ENCODE measurements around the gene GRM4.

GRM4 gene

DNA sequence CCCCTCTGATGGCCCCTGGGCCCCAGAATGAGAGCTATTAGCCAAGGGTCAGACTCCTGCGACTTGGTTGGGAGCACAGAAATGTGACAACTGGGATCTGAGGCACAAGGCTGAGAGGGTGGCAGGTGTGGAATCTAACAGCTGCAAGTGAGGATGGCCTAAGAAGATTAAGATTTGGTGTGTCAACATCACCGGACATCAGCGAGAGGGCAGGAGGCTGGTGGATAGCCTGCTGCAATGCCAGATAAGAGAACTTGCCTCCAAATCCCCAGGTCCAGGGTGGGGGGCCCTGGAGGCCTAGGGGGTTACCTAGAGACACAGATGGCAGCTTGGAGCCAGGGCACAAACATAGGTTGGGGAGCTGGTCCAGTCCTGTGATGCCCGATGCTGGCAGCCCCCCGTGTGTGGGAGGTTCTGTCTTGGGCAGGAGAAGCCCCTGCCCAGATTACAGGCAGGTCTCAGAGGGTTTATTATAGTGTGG is 155.8 kb downstream of the GRM4 start:
- DNase-seq, result no peak

DNA sequence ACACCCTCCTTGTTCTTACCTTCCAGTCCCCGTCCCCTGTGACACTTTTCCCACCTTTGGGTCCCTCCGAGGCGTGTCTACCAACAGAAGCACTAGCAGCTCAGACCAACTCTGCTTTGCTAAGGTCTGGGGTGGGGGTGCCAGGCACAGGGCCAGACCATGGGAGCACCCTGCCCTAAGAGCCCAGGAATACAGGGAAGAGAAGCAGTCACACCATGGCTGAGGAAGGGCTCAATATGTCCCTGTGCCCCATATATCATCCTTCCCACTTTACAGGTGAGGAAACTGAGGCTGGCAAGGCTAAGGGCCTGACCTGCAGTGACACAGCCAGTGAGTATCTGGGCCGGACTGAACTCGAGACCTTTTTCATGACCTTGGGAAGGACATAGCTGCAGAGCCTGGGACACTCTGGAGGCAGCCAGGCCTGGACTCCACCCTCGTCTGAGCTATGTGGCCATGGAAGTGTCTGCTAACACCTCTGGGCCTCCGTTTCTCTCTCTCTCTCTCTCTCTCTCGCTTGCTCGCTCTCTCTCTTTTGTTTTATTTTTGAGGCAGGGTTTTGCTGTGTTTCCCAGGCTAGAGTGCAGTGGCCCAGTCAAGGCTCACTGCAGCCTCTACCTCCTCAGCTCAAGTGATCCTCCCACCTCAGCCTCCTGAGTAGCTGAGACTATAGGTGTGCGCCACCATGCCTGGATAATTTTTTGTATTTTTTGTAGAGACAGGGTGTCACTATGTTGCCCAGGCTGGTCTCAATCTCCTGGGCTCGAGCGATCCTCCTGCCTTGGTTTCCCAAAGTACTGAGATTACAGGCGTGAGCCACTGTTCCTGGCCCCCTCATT is 156.7 kb downstream of the GRM4 start:
- no peak for DNase-seq

DNA sequence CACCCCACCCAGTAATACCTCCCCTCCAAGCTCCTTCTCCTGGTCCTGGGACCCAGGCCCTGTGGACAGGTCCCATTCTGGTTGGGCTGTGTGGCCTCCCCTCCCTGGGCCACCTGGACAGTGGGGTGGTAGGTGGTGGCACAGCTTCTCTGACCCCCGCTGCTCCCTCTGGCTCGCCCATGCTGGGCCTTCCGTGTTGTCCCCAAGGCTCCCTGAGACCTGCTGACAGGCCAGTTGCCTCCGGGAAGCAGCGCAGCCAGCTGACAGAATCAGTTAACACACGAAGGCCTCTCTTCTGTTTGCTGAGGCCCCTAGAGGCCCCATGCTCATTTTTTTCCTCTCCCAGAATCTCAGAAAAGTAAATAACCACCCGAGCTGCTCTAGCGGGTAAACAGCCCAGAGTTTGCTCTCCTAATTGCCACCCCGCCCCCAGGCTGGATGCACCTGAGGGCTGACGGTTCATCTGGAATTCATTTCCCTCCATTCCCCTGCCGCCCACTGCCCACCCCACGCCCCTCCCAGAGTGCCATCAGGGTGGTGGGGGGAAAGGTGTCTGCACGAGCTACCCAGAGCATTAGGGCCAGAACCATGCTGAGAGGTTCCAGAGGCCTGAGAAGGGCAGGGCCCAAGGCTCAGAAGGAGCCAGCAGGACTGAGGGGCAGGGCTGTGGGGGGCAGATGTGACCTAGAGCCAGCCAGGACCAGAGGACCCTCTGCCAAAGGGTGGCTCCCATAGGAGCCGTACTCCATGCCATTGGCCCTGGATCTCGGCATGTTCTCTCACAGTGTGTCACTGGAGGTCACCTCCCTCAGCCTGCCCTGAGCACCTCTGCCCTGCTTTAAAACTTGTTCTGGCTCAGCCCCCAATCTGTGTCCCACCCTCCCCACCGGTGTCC is 157.5 kb downstream of the GRM4 start:
- no peak for DNase-seq

DNA sequence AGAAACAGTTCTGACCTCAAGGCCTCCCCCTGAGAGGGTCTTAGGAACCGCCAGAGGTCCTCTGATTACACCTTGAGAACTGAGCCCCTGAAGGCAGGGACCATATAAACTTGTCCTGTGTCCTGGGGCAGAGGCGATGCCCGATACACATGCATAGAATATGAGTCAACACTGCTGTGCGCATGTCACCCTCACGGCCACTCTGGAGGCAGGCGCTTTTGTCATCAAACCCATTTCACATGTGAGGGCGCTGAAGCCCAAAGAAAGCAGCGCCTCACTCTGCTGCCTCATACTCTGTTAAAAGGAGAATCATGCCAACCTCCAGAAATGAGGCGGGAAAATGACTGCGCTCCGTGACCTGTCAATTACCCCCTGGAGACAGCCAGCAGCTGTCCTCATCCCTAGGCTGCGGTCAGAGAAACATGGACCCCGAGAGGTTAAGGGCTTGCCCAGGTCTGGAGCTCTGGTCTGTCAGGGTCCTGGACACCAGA is 158.3 kb downstream of the GRM4 start:
- DNase-seq, result no peak

DNA sequence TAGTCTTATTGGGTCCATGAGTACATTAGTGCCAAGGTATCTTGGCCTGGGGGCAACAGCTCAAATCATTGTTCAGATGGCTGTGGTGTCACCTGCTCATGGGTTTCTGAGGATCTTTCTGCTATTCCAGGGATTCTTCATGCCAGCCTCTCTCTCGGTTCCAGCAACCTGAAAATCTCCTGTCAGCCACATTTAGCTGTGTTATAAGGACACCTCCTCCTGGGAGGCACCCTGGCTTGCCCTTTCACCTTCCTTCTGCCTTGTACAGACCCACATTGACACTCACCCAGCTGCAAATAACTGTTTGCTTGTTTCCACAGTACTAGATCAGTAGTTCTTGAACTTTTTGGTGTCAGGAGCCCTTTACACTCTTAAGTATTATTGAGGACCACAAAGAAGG is 159.9 kb downstream of the GRM4 start:
- DNase-seq, result no peak

DNA sequence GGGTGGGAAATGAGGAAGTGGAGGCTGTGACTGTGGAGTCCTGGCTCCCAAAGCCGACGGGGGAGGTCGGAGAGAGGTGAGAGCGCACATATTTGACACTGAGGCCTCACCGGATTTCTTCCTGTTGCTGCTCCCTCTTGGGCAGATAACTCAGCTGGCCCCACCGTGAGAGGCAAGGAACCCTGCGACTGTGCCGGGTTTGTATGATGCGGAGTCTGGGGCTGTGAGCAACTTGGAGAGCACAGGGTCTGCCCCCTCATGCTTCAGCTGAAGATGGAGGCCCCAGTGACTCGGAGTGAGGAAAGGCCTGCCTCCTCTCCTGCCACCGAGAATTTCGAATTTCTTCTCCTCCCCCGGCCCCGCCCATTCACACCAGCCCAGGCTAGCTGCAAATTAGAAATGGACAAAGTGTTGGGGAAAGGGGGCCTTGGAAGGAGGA is 160.6 kb downstream of the GRM4 start:
- no peak for DNase-seq

DNA sequence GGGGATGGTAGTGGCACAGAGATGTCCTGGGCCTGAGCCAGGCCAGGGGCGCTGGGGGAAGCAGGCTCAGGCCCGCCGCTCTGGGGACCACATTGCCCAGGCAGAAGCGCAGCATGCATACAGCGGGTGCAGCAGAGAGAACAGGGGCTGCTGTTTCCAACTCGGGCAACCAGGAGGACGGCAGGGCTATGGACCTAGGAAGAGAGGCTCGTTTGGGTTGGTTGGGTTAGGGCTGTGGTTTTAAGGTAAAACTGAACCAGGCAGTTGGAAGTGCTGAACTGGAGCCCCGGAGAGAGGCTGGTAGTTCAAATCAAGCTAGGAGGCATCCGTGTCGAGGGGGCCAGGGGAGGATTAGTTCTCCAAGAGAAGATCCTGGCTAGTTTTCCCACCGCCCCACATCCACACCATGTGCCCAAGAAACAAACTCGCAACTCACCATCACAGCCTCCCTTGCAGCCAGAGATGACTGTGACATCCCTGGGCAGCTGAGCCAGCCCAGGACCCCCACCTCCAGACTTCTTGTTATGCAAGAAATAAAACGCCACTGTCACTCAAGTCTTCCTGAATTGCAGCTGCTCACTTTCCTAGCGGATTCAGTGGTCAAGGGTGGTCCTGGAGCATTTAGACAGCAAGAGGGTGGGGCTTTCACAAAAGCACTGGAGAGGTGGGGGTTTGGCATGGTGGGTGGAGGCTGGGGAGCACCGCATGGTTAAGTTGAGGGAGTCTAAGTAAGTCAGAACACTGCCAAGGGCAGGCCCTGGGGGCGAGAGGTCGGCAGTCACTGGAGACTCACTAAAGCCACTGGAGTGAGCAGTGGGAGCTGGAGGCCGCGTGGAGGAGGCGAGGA is 161.2 kb downstream of the GRM4 start:
- no peak for DNase-seq

DNA sequence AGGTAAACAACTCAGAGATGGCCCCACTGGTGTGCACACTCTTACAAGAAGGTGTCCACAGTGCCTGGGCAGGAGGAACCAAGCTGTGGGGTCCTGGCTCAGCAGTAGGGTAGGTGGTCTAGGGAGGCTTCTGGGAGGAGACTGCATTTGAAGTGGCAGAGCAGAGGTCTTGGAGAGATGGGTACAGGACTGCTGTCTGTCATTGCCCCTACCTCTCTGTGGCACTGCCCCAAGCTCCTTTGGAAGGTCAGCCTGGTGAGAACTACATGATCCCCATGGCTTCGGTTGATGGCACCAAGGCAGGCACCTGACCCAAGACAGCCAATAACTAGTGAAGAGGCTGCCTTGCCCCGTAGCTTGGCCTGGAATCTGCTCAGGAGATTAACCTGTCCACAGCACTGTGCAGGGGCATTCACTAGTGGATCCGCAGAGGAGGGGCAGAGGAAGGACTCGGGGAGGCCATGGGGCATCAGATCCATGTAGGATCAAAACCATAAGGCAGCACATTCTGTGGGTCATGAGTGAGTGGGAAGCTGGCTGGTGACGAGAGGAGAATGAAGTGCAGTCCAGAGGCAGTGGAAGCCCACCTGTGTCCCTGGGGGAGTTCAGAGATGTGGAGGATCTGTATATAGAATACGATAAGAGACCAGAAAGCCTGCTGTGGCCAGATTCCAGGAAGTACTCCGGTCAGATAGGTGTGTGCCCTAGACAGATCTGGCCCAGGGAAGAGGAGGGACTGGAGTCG is 162.0 kb downstream of the GRM4 start:
- DNase-seq, result no peak

DNA sequence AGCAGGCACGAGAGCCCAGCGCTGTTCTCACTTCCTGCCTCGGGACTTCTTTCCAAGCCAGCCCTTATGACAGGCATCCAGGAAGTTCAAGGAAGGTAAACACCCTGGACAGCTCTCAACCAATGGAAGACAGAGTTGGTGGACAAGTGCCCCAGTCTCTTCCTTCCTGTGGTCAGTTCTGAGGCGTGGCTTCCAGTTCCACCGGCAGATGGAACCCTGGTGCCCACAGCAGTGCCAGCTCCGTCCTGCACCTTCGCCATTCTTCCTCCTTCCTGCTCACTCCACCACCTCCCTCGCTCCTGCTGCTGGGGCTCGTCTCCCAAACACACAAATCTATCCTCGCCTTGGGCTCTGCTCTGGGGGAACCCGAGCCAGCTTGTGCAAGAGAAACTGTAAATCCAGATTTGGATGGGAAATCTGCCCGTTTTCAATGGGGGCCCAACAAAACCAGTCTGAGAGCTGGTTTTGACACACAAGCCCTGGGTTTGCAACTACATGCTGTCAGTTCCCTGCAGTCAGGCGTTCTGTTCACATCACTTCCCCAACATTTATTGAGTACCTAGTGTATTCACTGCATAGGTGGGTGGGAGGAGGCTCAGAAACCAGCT is 162.7 kb downstream of the GRM4 start:
- DNase-seq, result no peak

DNA sequence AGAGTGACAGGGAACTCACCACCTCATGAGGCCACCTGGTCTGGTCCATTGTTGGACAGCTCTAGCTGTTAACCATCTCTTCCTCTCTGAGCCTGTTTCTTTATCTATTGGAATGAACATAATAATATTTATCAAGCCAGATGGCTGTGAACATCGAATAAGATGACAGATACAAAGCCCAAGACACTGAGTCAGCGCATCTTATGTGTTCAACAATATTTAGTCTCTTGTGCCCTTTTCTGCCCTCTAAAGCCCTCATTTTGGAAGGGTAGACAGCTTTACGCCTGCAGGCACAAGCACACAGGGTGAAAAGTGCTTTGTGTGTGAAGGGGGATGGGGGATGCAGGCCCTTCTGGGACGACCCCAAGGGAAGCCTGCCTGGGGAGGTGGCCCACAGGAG is 164.0 kb downstream of the GRM4 start:
- no peak for DNase-seq

DNA sequence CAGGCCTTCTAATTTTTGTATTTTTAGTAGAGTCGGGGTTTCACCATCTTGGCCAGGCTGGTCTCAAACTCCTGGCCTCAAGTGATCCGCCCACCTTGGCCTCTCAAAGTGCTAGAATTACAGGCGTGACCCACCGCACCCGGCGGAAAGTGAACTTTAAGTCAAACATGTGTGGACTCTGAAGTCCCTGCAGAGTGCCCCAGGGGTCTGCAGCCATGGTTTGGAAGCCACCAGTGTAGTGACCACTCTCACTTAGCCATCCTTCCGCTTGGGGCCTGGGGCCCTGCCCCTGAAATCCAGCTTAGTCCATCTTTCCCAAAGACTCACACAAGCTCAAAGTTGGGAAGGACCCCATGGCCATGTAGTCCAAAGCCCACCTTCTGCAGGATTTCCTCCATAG is 164.5 kb downstream of the GRM4 start:
- DNase-seq, result no peak

DNA sequence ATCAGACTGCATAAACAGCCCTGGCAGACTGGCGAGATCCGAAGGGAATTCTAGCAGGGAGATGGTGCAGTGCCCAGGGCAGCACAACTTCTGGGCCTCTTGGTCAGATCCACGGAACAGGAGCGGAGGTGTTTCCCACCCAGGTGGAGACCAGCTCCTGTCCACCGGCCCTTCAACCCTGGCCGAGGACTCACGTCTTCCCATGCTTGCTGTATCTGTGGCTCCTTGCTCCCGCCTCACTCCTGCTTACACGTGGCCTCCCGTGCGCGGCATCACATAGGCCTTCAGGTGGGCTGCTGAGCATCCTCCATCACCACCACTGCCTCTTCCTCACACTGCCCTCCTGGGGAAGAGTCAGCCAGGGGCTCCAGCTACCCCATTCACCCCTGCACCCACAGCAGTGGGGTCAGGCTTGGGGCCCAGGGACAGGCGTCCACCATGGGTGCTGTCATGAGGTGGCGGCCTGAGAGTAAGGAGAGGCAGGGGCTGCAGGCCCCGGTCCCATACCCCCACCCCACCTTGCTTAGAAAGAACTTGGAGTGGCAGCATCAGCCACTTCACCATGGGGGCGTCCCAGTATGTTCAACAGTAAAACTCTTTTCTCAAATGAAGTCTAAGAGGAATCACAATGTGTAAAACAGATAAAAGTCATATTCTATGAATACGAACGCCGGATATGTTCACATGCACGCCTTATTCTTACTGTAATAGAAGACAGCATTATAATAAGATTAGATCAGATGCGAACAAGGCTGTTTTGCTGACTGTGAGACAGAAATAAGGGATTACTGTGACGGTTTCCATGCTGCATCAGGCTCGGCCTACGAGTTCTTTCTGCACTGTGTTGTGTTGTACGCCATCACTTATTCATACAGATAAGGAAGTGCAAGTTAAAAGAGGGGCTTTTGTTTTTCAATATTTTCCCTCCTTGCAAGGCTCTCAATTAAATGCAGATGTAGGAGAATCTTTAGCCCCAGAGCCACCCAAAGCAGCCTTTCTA is 165.4 kb downstream of the GRM4 start:
- no peak for DNase-seq

DNA sequence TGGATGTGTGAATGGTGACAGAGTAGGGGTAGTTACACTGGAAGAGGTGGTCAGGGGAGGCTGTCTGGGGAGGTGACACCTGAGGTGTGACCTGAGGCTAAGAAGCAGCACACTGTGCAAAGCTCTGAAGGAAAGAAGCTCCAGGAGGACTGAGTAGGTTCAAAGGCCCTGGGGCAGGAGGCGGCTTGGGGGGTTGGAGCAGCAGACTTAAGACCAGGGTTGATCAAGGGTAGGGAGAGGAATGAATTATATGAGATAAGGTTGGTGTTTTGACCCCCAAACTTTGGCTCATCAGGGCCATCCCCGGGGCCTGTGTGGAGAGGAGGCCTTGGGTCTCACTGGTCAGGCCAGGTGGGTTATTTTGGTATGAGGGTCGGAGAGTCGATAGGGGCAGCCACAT is 166.1 kb downstream of the GRM4 start:
- no peak for DNase-seq

DNA sequence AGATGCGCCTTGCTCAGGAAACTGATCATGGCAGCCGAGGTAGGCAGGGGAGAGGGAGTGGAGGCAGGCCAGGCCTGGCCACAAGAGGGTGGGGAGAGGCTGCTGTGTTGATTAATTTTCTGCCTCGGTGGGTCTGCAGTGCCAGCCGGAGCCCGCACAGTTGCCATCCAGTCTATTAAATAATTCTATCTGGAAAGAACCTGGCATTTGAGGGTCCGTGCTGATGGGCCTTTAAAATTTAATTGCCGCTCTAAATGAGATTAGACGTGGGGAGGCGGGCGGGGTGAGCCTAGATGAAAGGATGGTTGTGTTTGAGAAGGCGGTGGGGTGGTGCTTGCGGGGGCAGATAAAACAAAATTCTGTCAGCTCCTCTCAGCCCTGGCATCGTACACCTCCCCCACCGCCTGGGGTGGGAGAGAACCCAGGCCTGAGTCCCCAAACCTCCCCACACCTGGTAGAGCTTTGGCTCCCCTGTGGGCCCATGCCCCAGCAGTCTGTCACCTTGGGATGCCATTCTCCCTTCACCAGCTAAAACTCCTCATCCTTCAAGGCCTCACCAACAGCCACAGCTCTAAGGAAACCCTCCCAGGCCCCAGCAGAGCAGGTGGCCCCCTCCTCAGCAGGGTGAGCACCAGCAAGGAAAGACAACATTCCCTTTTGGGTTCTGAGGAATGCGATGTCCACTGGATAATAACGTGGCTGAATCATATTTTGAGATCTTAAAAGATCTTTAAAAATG is 167.3 kb downstream of the GRM4 start:
- DNase-seq, result no peak

DNA sequence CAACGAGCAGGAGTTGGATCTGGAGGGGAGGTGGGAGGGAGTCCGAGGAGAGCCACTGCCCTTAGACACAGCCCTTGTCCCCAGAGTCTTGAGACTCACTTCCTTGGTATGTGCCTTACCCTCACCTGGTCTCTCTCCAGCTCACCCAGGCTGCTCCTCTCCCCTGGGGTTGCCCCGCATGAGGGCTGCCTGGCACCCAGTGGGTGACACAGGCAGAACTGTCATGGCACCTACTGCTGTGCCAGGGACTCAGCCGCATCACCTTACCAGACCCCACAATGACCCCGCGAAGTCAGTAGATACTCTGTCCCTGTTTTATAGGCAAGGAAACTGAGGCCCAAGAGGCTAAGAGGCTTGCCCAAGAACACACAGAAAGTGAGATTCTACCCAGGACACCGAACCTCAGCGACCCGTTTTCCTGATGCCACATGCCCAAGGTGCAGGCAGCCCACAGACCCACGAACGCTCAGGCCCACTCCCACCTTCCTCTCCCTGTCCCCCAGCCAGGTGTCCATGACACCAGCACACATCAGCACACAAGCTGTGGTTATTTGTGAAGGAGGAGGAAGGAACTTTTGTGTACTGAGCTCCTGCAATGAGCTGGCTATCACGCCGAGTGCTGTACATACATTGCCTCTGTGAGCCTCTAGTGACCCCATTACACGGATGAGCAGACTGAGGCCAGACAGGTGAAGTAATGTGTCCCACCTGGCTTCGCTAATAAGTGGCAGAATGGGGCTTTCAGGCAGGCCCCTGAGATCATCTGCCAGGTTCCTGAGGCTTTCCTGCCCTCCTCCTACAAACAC is 168.1 kb downstream of the GRM4 start:
- no peak for DNase-seq

DNA sequence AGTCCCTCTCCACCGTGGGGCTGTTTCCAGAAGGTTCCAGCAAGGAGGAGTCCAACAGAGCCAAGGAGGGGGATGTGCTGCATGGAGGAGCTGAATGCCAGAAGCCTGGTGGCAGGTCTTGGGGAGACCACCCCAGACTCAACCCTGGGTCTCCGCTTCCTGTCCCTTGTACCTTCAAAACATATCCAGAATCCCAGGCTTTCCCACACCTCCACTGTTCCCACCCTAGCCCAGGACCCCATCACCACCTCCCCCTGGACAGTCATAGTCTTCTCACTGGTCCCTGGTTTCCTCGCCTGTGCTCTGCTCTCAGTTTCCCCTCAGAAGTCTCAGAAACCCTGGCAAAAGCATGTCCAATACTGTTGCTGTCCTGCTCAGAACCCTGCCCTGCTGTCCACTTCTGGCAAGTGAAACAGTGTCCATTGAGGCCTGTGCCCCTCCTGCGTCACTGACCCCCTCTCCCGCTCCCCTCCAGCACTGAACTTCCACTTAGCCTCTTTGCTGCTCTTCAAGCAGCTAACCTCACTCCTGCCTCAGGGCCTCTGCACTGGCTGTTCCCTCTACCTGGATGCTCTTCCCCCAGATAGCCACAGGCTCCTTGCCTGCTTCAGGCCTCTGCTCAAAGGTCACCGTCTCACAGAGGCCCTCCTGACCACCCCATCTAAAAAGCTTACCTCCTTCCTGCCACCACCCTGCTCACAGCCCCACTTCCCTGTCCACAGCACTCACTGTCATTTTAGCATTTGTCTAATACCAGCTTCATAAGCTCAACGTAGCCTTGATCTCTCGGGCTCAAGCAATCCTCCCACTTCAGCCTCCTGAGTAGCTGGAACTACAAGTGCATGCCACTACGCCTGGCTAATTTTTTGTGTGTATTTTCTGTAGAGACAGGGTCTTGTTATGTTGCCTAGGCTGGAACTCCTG is 169.2 kb downstream of the GRM4 start:
- DNase-seq, result no peak

DNA sequence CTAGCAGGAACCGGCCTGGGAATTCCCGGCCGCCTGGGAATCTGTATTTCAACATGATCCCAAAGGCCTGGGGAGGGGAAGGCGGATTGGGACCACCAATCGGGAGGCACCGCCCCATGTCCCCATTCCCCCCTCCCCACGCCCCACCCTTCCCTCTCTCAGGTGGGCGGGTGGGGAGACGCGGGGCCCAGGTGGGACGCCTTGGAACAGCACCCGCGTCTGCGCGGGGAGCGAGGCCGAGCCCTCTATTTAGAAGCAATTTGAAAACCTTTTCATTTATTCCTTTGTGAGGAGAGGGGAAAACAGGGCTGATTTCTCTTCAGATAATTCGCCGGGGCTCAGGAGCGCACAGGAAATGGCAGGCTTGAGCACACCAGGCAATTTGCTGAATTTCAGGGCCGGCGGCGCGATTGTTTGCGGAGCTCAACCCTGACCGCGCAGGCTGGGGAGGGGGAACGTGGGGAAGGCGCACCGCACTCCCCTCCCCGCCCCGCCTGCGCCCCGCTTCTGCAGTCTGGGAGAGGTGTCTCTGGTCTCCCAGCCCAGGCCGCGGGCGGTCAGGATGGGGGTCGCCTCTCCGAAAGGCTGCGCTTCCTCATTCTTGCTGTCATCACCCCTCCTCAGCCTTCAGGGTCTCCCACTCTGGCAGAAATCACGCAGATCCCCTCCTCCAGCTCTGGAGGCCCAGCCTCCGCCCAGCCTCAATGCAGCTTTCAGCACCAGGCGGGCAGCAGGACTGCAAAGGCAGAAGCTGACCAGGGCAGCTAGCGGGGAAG is 170.0 kb downstream of the GRM4 start:
- DNase-seq, result no peak
